Measurements from ENCODE around the gene MRAS. TPM values are rescaled to one million over a fixed set of nuclear protein-coding genes. Genes with fewer than 3 reads are reported as not detected.
"Not testable (repeated sequence)": the region's sequence is repeated elsewhere in the genome, so short reads cannot be mapped to it uniquely, and the experiment has no call there.

The MRAS gene
- polyA plus RNA-seq, 1 of the 3 experiments (the other 2 are of a cell fraction) = 25.0 TPM

DNA sequence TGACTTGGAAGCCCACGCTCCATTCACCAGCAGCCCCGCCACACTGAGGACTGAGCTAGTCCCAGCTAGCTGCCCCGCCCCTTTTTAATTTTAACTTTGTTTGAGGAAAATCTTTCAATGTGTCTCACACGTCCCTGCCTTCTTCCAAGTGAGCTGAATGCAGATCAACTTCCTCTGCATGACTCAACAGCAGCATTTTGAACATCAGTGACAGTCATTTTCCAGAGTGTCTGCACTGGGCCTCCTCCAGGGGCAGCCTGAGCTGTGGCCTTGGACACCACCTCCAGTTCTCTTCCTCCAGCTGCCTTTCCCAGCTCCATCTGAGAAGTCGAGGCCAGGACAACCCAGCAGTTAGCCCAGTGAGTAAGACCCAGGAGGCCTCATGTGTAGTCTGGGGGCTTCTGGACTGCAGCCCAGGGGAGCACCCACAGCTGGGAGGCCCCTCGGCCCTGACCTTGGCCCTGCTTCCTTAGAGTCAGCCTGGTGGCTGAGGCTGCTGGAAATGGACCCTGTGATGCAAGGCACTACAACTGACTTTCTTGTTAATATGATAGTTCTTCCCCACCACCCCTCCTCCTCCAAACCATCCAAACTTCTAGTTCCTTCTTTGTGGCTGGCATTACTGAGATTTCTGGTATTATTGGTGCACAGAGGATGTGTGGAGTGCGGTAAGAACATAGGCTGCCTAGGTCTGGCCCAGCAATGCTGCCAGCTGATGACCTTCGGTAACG, 64.6 kb downstream of the MRAS start (continued):
- TF ChIP-seq, protein P1, sequence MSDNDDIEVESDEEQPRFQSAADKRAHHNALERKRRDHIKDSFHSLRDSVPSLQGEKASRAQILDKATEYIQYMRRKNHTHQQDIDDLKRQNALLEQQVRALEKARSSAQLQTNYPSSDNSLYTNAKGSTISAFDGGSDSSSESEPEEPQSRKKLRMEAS (IDR thresholded peaks at IDR 0.05; ENCODE audit: low read depth) = no peak
- TF ChIP-seq RCOR1 (IDR thresholded peaks at IDR 0.05; ENCODE audit: low read length) (no peak), USF1 (IDR thresholded peaks at IDR 0.05; ENCODE audit: borderline replicate concordance, low read depth) (no peak), FOXJ3 (CRISPR knock-in tag; IDR thresholded peaks at IDR 0.05) (no peak), EP300 (IDR thresholded peaks at IDR 0.05; ENCODE audit: borderline replicate concordance in 1 of 2, low read depth in 1 of 2, low read length in 1 of 2) (no peak)
- TF ChIP-seq, protein P2, sequence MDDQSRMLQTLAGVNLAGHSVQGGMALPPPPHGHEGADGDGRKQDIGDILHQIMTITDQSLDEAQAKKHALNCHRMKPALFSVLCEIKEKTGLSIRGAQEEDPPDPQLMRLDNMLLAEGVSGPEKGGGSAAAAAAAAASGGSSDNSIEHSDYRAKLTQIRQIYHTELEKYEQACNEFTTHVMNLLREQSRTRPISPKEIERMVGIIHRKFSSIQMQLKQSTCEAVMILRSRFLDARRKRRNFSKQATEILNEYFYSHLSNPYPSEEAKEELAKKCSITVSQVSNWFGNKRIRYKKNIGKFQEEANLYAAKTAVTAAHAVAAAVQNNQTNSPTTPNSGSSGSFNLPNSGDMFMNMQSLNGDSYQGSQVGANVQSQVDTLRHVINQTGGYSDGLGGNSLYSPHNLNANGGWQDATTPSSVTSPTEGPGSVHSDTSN (IDR thresholded peaks at IDR 0.05) = no peak

DNA sequence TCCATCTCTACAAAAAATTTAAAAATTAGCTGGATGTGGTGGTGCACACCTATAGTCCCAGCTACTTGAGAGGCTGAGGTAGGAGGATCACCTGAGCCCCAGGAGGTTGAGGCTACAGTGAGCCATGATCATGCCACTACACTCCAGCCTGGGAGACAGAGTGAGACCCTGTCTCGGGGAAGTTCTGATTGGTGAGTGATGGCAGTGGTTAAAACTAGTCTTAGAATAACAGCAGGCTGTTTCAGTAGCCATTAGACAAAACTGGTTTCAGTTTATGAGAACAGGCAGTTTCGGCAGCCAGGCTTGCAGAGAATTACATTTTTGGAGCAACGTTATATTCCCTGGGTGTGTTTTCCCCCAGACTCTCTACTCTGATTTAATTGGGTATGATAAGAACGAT, 67.9 kb downstream of the MRAS start:
- WGBS (ENCODE audit: low lambda C conversion rate) = 49% methylated on average over 4 of the region's 4 CpGs
- H3K27ac ChIP-seq (ENCODE audit: low read depth in 2 of 2, low read length in 1 of 2); H2AFZ ChIP-seq (ENCODE audit: low read depth); H3K4me2 ChIP-seq; DNase-seq; H3K4me3 ChIP-seq (ENCODE audit: low read depth in 2 of 2, low read length in 1 of 2); H3K4me1 ChIP-seq (ENCODE audit: control insufficient read depth in 1 of 2, insufficient read depth in 2 of 2, low read depth in 1 of 2, low read length in 1 of 2); POLR2A ChIA-PET; H3K27me3 ChIP-seq (ENCODE audit: insufficient read depth); H3F3A ChIP-seq (replicated peaks; ENCODE audit: insufficient read depth); H3K79me2 ChIP-seq (ENCODE audit: insufficient read depth); H3K9me3 ChIP-seq; H3K9me2 ChIP-seq; H3K36me3 ChIP-seq (replicated peaks in 1 of 2; ENCODE audit: control insufficient read depth in 1 of 2, insufficient read depth in 2 of 2, low read length in 1 of 2); H4K20me1 ChIP-seq (ENCODE audit: insufficient read depth); H3K9ac ChIP-seq: not testable (repeated sequence)
- CTCF ChIA-PET = interaction anchor here (1.1 to 3.2 kb wide), 4 partner anchors 12 to 96 kb away, joined by 3 to 69 read pairs (median 4); no protein-coding TSS in a partner anchor

DNA sequence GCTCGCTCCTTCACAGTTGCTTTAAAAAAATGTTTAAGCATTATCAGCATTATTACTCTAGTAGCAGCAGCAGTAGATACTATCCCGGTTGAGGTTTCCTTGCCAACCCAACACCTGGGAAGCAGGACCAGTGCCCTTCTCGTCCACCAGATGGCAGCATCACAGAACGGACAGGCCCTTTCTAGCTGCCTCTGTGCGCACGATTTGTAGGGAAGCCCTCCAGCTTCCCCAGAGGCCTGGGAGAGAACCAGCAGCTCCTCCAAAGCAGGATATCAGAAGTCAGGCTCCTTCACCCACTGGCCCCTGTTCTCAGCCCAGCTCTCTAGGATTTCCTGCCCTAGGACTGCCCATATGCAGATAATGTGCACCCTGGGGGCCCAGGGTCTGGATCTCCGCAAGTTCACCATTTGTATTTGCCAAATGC, 69.2 kb downstream of the MRAS start:
- Histone ChIP-seq H3K9me3 (no peaks in the 10 kb centered on the region), H3K27ac (ENCODE audit: low read depth in 2 of 2, low read length in 1 of 2) (no peak overlapping the region), H3K27me3 (ENCODE audit: insufficient read depth) (no peaks in the 10 kb centered on the region), H2AFZ (ENCODE audit: low read depth) (no peak overlapping the region), H3K9me2 (no peaks in the 10 kb centered on the region), H3K9ac (no peak overlapping the region), H3K79me2 (ENCODE audit: insufficient read depth) (no peaks in the 10 kb centered on the region), H3K36me3 (replicated peaks in 1 of 2; ENCODE audit: control insufficient read depth in 1 of 2, insufficient read depth in 2 of 2, low read length in 1 of 2) (no peaks in the 10 kb centered on the region), H4K20me1 (ENCODE audit: insufficient read depth) (no peaks in the 10 kb centered on the region), H3K4me1 (ENCODE audit: control insufficient read depth in 1 of 2, insufficient read depth in 2 of 2, low read depth in 1 of 2, low read length in 1 of 2) (no peaks in the 10 kb centered on the region; a peak in 2 of 4 replicates), H3K4me3 (ENCODE audit: low read depth in 2 of 2, low read length in 1 of 2) (peak overlapping the region in 1 of 2 experiments; percentile 17; a peak in 1 of 4 replicates), H3K4me2 (no peak overlapping the region), H3F3A (replicated peaks; ENCODE audit: insufficient read depth) (peaks cover 2% of the 10 kb centered on the region)
- peak; percentile 80 for DNase-seq
- POLR2A ChIA-PET = no interaction called here
- TF ChIP-seq CTCF (IDR thresholded peaks at IDR 0.05) = peak; percentile 93
- no peak for TF ChIP-seq NRF1 (IDR thresholded peaks at IDR 0.05; ENCODE audit: low read depth, low read length)
- TF ChIP-seq, protein P2 (IDR thresholded peaks at IDR 0.05) = no peak
- no peak for TF ChIP-seq RCOR1 (IDR thresholded peaks at IDR 0.05; ENCODE audit: low read length)
- TF ChIP-seq RAD21 (IDR thresholded peaks at IDR 0.05; ENCODE audit: low read length) = peak; percentile 78
- peak; percentile 76 for TF ChIP-seq SMC3 (IDR thresholded peaks at IDR 0.05; ENCODE audit: low read depth, low read length)
- CTCF ChIA-PET = interaction anchor here (0.6 to 3.2 kb wide), 50 partner anchors 8 to 581 kb away, joined by 3 to 69 read pairs (median 4); partner anchors contain the start of genes CEP70, ESYT3 and MRAS
- WGBS (ENCODE audit: low lambda C conversion rate) = 16% methylated on average over 7 of the region's 7 CpGs

Data from SK-N-SH (cell line).